Measurements from ENCODE around the gene DPF3.

The DPF3 gene

GRCh38 chr14:72904218-72904617, 10.3 kb upstream of the DPF3 start:
- no peak for DNase-seq

- DNase-seq: peak; percentile 9 to 68 (median 45)
These were observed 9.8 kb upstream of the DPF3 start for GRCh38 chr14:72903716-72904115.

- no peak for DNase-seq
These were observed 9.1 kb upstream of the DPF3 start for GRCh38 chr14:72902801-72903530.

- DNase-seq: no peak
These were observed 7.5 kb upstream of the DPF3 start for GRCh38 chr14:72901361-72901760.

GRCh38 chr14:72898448-72898847, 4.5 kb upstream of the DPF3 start:
- DNase-seq: no peak

- DNase-seq: no peak
These were observed 900 bp upstream of the DPF3 start for GRCh38 chr14:72894623-72895378.

GRCh38 chr14:72894323-72894622, 372 bp upstream of the DPF3 start:
- no peak for DNase-seq

GRCh38 chr14:72892879-72893635, 844 bp downstream of the DPF3 start:
- DNase-seq: peak in 3 of 4 experiments; percentile 17 to 43 (median 40)

GRCh38 chr14:72892103-72892878, 1.6 kb downstream of the DPF3 start:
- peak in 2 of 4 experiments; percentile 10 to 24 for DNase-seq

- DNase-seq: no peak
These were observed 2.2 kb downstream of the DPF3 start for GRCh38 chr14:72891666-72892102.

GRCh38 chr14:72889366-72889765, 4.5 kb downstream of the DPF3 start:
- no peak for DNase-seq

- DNase-seq: no peak
These were observed 5.2 kb downstream of the DPF3 start for GRCh38 chr14:72888636-72889201.

- no peak for DNase-seq
These were observed 5.7 kb downstream of the DPF3 start for GRCh38 chr14:72888192-72888591.

GRCh38 chr14:72887514-72887913, 6.4 kb downstream of the DPF3 start:
- DNase-seq: no peak

GRCh38 chr14:72884386-72884785, 9.5 kb downstream of the DPF3 start:
- no peak for DNase-seq

GRCh38 chr14:72883961-72884360, 9.9 kb downstream of the DPF3 start:
- peak; percentile 8 to 52 (median 42) for DNase-seq

GRCh38 chr14:72883109-72883508, 10.8 kb downstream of the DPF3 start:
- no peak for DNase-seq

- DNase-seq: no peak
These were observed 11.4 kb downstream of the DPF3 start for GRCh38 chr14:72882463-72882862.

GRCh38 chr14:72882047-72882446, 11.9 kb downstream of the DPF3 start:
- DNase-seq: no peak

- DNase-seq: no peak
These were observed 12.4 kb downstream of the DPF3 start for GRCh38 chr14:72881543-72881942.

GRCh38 chr14:72880820-72881219, 13.1 kb downstream of the DPF3 start:
- DNase-seq: peak; percentile 40 to 70 (median 52)

GRCh38 chr14:72880164-72880563, 13.7 kb downstream of the DPF3 start:
- DNase-seq: no peak

Measured in suppressor macrophage (primary cell).